K562 (cell line): ENCODE measurements around the gene CDC27. TPM values are rescaled to one million over a fixed set of nuclear protein-coding genes. Genes with fewer than 3 reads are reported as not detected.
"Not testable (repeated sequence)": the region's sequence is repeated elsewhere in the genome, so short reads cannot be mapped to it uniquely, and the experiment has no call there.

ENCODE experiments used
- ATAC-seq: fragments of 200-7000 bp; cut with Tn5 transposase; 3 replicates; pipeline ENCODE4 v1.9.1; 2020; ENCODE audit warnings: moderate library complexity
- BruUV-seq: library from RNA; stranded (reverse); fragments of 400-500 nt; replicated peaks from 2 replicates; lab custom pipeline; 2021; lab: Mats Ljungman, UMichigan
- CTCF ChIA-PET: fragments of 300-600 bp; formaldehyde crosslinking; extraction: SDS; loops from one replicate; lab custom pipeline; 2021; ENCODE audit warnings: low intra/inter-chr PET ratio; lab: Yijun Ruan, JAX
- POLR2A ChIA-PET: fragments of 300-600, 350-650 bp; sonication (Branson Sonifier 250); formaldehyde crosslinking; extraction: SDS; loops from one replicate; lab custom pipeline; 2021; ENCODE audit warnings: antibody characterized with exemption, inconsistent platforms; lab: Yijun Ruan, JAX
- DNase-seq, 4 experiments: peaks; one replicate each; pipeline versions ENCODE4 v3.0.0 to v3.0.0-alpha.2; 2011 to 2018; ENCODE audit warnings: low spot score in 3 of 4, mixed read lengths in 3 of 4; ENCODE audit errors: extremely low read depth in 1 of 4
- FAIRE-seq: peaks from 2 replicates; lab custom pipeline; 2011; peaks lifted over from hg19 to GRCh38; lab: Jason Lieb, UNC
- H2AFZ ChIP-seq: 2 replicates; pipeline ENCODE4 v1.6.0; 2011; ENCODE audit warnings: low read depth, low read length, control low read depth, inconsistent platforms
- H3K27ac ChIP-seq: fragments of 200-600 bp; 3 replicates; pipeline ENCODE4 v1.8.0; 2011; ENCODE audit warnings: low read depth, mild to moderate bottlenecking, control low read depth, inconsistent platforms, low read length, moderate library complexity, mixed read lengths; ENCODE audit errors: extremely low read depth
- H3K27me3 ChIP-seq, 2 experiments: fragments of 300-600 bp in 1 of 2; 2 replicates in 1 of 2; 3 replicates in 1 of 2; pipeline versions ENCODE4 v1.6.0 to v1.8.0; 2011; ENCODE audit warnings: inconsistent platforms in 2 of 2, low read length in 2 of 2, mild to moderate bottlenecking in 1 of 2, mixed read lengths in 1 of 2, moderate library complexity in 1 of 2; ENCODE audit not compliant: control insufficient read depth in 2 of 2, insufficient read depth in 2 of 2
- H3K36me3 ChIP-seq: fragments of 300-600 bp; 3 replicates; pipeline ENCODE4 v1.8.0; 2011; ENCODE audit warnings: mild to moderate bottlenecking, low read length, inconsistent platforms; ENCODE audit not compliant: control insufficient read depth, insufficient read depth
- H3K4me1 ChIP-seq, 2 experiments: fragments of 200-600 bp in 1 of 2; replicated peaks in 1 of 2; 2 replicates in 1 of 2; 3 replicates in 1 of 2; pipeline versions ENCODE4 v1.5.1 to v1.8.0; 2011; ENCODE audit warnings: inconsistent platforms in 2 of 2, low read length in 2 of 2, mild to moderate bottlenecking in 1 of 2, mixed read lengths in 1 of 2, moderate library complexity in 1 of 2; ENCODE audit not compliant: control insufficient read depth in 2 of 2, insufficient read depth in 2 of 2
- H3K4me2 ChIP-seq: 2 replicates; pipeline ENCODE4 v1.6.1; 2011; ENCODE audit warnings: low read length, control low read depth, inconsistent platforms, mixed read lengths; ENCODE audit not compliant: insufficient read depth
- H3K4me3 ChIP-seq: fragments of 200-600 bp; sonication (generic), shearing (Covaris generic); 2 replicates; pipeline ENCODE4 v1.5.1; 2016; ENCODE audit warnings: control low read depth, inconsistent platforms
- H3K79me2 ChIP-seq: fragments of 200-600 bp; 3 replicates; pipeline ENCODE4 v1.8.0; 2011; ENCODE audit warnings: low read length, inconsistent platforms; ENCODE audit not compliant: control insufficient read depth, insufficient read depth
- H3K9ac ChIP-seq, 2 experiments: 2 replicates each; pipeline versions ENCODE4 v1.6.0 to v1.6.1; 2011; ENCODE audit warnings: low read depth in 2 of 2, low read length in 2 of 2, control low read depth in 1 of 2, inconsistent platforms in 1 of 2, mild to moderate bottlenecking in 1 of 2, mixed read lengths in 1 of 2; ENCODE audit not compliant: insufficient read depth in 1 of 2
- H3K9me1 ChIP-seq: one replicate; pipeline ENCODE4 v1.6.0; 2011; ENCODE audit warnings: inconsistent platforms, mild to moderate bottlenecking, low read length, moderate library complexity; ENCODE audit not compliant: control insufficient read depth, insufficient read depth
- H3K9me3 ChIP-seq: replicated peaks from 2 replicates; pipeline ENCODE4 v1.5.1; 2011; ENCODE audit warnings: low read depth, low read length, inconsistent platforms; ENCODE audit not compliant: control insufficient read depth, insufficient read depth
- H4K20me1 ChIP-seq: replicated peaks from 2 replicates; pipeline ENCODE4 v1.6.1; 2011; ENCODE audit warnings: low read length, inconsistent platforms, mixed read lengths; ENCODE audit not compliant: control insufficient read depth, insufficient read depth
- ELF1 ChIP-seq: fragments of 200-800 bp; sonication (Bioruptor generic); IDR thresholded peaks from 2 replicates; pipeline ENCODE4 v1.6.1; 2016; ENCODE audit warnings: missing genetic modification characterization, missing compliant biosample characterization
- FIP1L1 ChIP-seq: fragments of 200-400 bp; formaldehyde crosslinking; IDR thresholded peaks from 2 replicates; pipeline ENCODE4 v1.6.1; 2018; ENCODE audit warnings: mild to moderate bottlenecking, low read depth, low read length; ENCODE audit not compliant: poor library complexity, severe bottlenecking
- FOXJ2 ChIP-seq: fragments of 200-800 bp; sonication (Bioruptor generic); IDR thresholded peaks from 2 replicates; pipeline ENCODE4 v1.6.1; 2016; ENCODE audit warnings: missing genetic modification characterization, missing compliant biosample characterization
- HBP1 ChIP-seq: fragments of 450-650 bp; formaldehyde crosslinking; IDR thresholded peaks from 2 replicates; pipeline ENCODE4 v1.4.0; 2022; ENCODE audit warnings: missing genetic modification characterization
- HMG20B ChIP-seq: fragments of 250-450 bp; sonication (Bioruptor Pico); IDR thresholded peaks from 2 replicates; pipeline ENCODE4 v1.5.0; 2021; ENCODE audit warnings: mild to moderate bottlenecking
- ILK ChIP-seq: fragments of 450-650 bp; IDR thresholded peaks from 2 replicates; pipeline ENCODE4 v1.6.1; 2016; ENCODE audit warnings: missing genetic modification characterization, low read depth, mild to moderate bottlenecking, missing compliant biosample characterization, moderate library complexity, borderline replicate concordance
- MEF2D ChIP-seq: conservative IDR thresholded peaks from 2 replicates; pipeline ENCODE4 v1.6.1; 2016; ENCODE audit warnings: low read depth, missing genetic modification characterization, missing compliant biosample characterization
- MTA2 ChIP-seq: fragments of 450-650 bp; IDR thresholded peaks from 2 replicates; pipeline ENCODE4 v1.6.1; 2016; ENCODE audit warnings: low read depth
- SNIP1 ChIP-seq: fragments of 450-650 bp; IDR thresholded peaks from 2 replicates; pipeline ENCODE4 v1.7.1; 2017; ENCODE audit warnings: low read depth, mild to moderate bottlenecking
- SREBF1 ChIP-seq: fragments of 150-350 bp; IDR thresholded peaks from 2 replicates; pipeline ENCODE4 v1.6.1; 2014; ENCODE audit warnings: antibody characterized with exemption, low read depth, low read length, borderline replicate concordance
- ZC3H11A ChIP-seq: IDR thresholded peaks from 2 replicates; pipeline ENCODE4 v1.6.1; 2012; ENCODE audit warnings: low read depth, low read length, improper control_type of control experiment
- WGBS: fragments of 100-300 bp; shearing (Covaris generic); methylation state at CpG from one replicate; pipeline ENCODE4 v1.1.6; 2016; ENCODE audit warnings: low coverage, mixed read lengths; ENCODE audit not compliant: insufficient coverage; ENCODE audit errors: missing lambda C conversion rate; 5-methylcytosine and 5-hydroxymethylcytosine counted together
- in situ Hi-C: fragments of 300-500 bp; cut with MboI; formaldehyde crosslinking; loops from 4 replicates; pipeline ENCODE4 v1.15.0; 2018; ENCODE audit warnings: inconsistent platforms, mixed read lengths
- intact Hi-C: fragments of 100-400 bp; cut with micrococcal nuclease; formaldehyde crosslinking; loops from 2 replicates; pipeline ENCODE4 v1.14.2; 2022
- polyA plus RNA-seq, 8 experiments: library from polyadenylated mRNA; depleted of rRNA in 4 of 8; stranded (reverse) in 5 of 8; unstranded in 3 of 8; fragments of >200 nt; fragmentation: Nextera tagmentation in 2 of 8; fragmentation: Illumina TruSeq in 1 of 8; extraction: Ambion mirVana in 2 of 8; extraction: Trizol in 1 of 8; gene quantifications; 2 replicates each; pipeline versions ENCODE4 v1.2.1 to v1.2.3, GENCODE V29; 2011 to 2014; ENCODE audit warnings: inconsistent platforms in 1 of 8, missing spikeins in 1 of 8
- total RNA-seq, 7 experiments: library from RNA; depleted of rRNA in 6 of 7; stranded (reverse); fragments of >200 nt in 6 of 7; fragmentation: Illumina TruSeq in 2 of 7; extraction: Trizol in 2 of 7; gene quantifications; 2 replicates each; pipeline versions ENCODE4 v1.2.1 to v1.2.3, GENCODE V29; 2011 to 2021; ENCODE audit warnings: low replicate concordance in 1 of 7

The CDC27 gene
- total and polyA plus RNA-seq, 9 of the 15 experiments (the other 6 are each of a cell fraction or from before 2014, with no cell fraction given), result 28.6 to 155 (median 94.1) TPM

- H3K27ac ChIP-seq, H3K9ac ChIP-seq, H3K79me2 ChIP-seq, H2AFZ ChIP-seq, DNase-seq, H3K27me3 ChIP-seq, H3K9me1 ChIP-seq, H3K4me3 ChIP-seq, H3K4me1 ChIP-seq, H4K20me1 ChIP-seq, H3K9me3 ChIP-seq, H3K4me2 ChIP-seq, H3K36me3 ChIP-seq, intact Hi-C loops, BruUV-seq, in situ Hi-C loops, CTCF ChIA-PET, ATAC-seq, POLR2A ChIA-PET: not testable (repeated sequence)
- WGBS, result 0% methylated on average over 1 of the region's 1 CpG
- peak; percentile 54 for FAIRE-seq
These were observed 83.8 kb downstream of the CDC27 start for GRCh38 chr17:47105246-47105645.

DNA sequence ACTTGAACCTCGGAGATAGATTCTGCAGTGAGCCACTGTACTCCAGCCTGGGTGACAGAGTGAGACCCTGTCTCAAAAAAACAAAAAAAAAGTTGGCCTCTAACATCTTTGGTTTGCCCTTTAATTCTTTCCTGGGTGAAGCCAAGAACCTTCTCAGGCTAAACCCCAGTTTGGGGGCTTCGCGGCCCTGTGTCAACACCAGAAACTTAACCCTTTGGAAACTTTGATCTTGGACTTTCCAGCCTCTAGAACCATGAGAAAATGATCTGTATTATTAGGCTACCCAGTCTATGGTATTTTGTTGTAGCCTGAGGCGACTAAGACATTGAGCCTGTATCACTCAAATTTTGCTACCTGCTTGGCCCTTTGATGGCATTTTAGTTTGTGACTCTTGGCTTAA, 86.2 kb downstream of the CDC27 start:
- POLR2A ChIA-PET, result interaction anchor here (0.6 to 1.5 kb wide), 2 partner anchors 9 to 125 kb away, joined by 3 to 4 read pairs; no protein-coding TSS in a partner anchor
- BruUV-seq, result no TSS peak
- WGBS, result 83% methylated on average over 2 of the region's 4 CpGs
- Histone ChIP-seq H2AFZ (no peak overlapping the region), H4K20me1 (no peaks in the 10 kb centered on the region), H3K4me3 (no peak overlapping the region), H3K36me3 (no peaks in the 10 kb centered on the region), H3K9ac (no peak overlapping the region), H3K9me1 (no peaks in the 10 kb centered on the region), H3K9me3 (no peaks in the 10 kb centered on the region), H3K4me1 (peaks cover 3 to 21% of the 10 kb centered on the region in 2 experiments; a peak in 4 of 5 replicates), H3K27me3 (no peaks in the 10 kb centered on the region), H3K79me2 (peaks cover 14% of the 10 kb centered on the region), H3K27ac (no peak overlapping the region), H3K4me2 (no peak overlapping the region)
- FAIRE-seq (no peak), DNase-seq (no peak), ATAC-seq (no peak)
- intact Hi-C loops (no loop called here), in situ Hi-C loops (no loop called here)
- CTCF ChIA-PET, result no interaction called here
- no peak for TF ChIP-seq SREBF1
- no peak for TF ChIP-seq ILK (tag)
- no peak for TF ChIP-seq SNIP1
- no peak for TF ChIP-seq FIP1L1
- TF ChIP-seq ZC3H11A, result no peak
- no peak for TF ChIP-seq FOXJ2 (tag)
- no peak for TF ChIP-seq MTA2
- TF ChIP-seq MEF2D, result no peak
- TF ChIP-seq HBP1, result no peak
- TF ChIP-seq HMG20B (CRISPR knock-in tag), result no peak
- TF ChIP-seq ELF1 (tag), result no peak
